SK-N-SH treated with all-trans-retinoic acid at 6 μM for 48 hours (cell line): ENCODE data around the gene VAV1.
"Not testable (repeated sequence)": the region's sequence is repeated elsewhere in the genome, so short reads cannot be mapped to it uniquely, and the experiment has no call there.

Source experiments
- ATAC-seq: fragments of 200-7000 bp; cut with Tn5 transposase; 3 replicates; pipeline ENCODE4 v1.9.1; 2020; ENCODE audit warnings: mild to moderate bottlenecking, moderate library complexity
- ARNTL ChIP-seq: fragments of 450-650 bp; formaldehyde crosslinking; IDR thresholded peaks from 2 replicates; pipeline ENCODE4 v1.5.0; 2020; ENCODE audit warnings: low read depth, mild to moderate bottlenecking, moderate library complexity, borderline replicate concordance
- BACH2 ChIP-seq: fragments of 250-450 bp; sonication (Bioruptor Pico); IDR thresholded peaks from 2 replicates; pipeline ENCODE4 v1.9.0; 2021; ENCODE audit warnings: mild to moderate bottlenecking, borderline replicate concordance
- CREB5 ChIP-seq: fragments of 250-450 bp; sonication (Bioruptor Pico); IDR thresholded peaks from 2 replicates; pipeline ENCODE4 v1.5.1; 2020; ENCODE audit warnings: low read depth, mild to moderate bottlenecking, moderate library complexity
- CSDC2 ChIP-seq: fragments of 250-450 bp; sonication (Bioruptor Pico); IDR thresholded peaks from 2 replicates; pipeline ENCODE4 v1.5.0; 2020; ENCODE audit warnings: mild to moderate bottlenecking, moderate library complexity
- GLIS3 ChIP-seq: fragments of 250-450 bp; sonication (Bioruptor Pico); IDR thresholded peaks from 2 replicates; pipeline ENCODE4 v1.5.0; 2020; ENCODE audit warnings: mild to moderate bottlenecking, moderate library complexity
- ISL1 ChIP-seq: fragments of 250-450 bp; sonication (Bioruptor Pico); IDR thresholded peaks from 2 replicates; pipeline ENCODE4 v2.1.2; 2022; ENCODE audit warnings: mild to moderate bottlenecking, moderate library complexity
- OSR1 ChIP-seq: fragments of 250-450 bp; sonication (Bioruptor Pico); IDR thresholded peaks from 2 replicates; pipeline ENCODE4 v1.8.0; 2022; ENCODE audit warnings: moderate library complexity, mild to moderate bottlenecking, inconsistent platforms
- PATZ1 ChIP-seq: fragments of 250-450 bp; sonication (Bioruptor Pico); IDR thresholded peaks from 2 replicates; pipeline ENCODE4 v1.8.0; 2020; ENCODE audit warnings: mild to moderate bottlenecking, moderate library complexity, borderline replicate concordance
- POU6F1 ChIP-seq: fragments of 250-450 bp; sonication (Bioruptor Pico); IDR thresholded peaks from 2 replicates; pipeline ENCODE4 v1.8.0; 2021; ENCODE audit warnings: low read depth, mild to moderate bottlenecking, moderate library complexity, borderline replicate concordance
- PPARA ChIP-seq: fragments of 250-450 bp; sonication (Bioruptor Pico); IDR thresholded peaks from 2 replicates; pipeline ENCODE4 v1.5.0; 2020; ENCODE audit warnings: mild to moderate bottlenecking, borderline replicate concordance
- SNAI2 ChIP-seq: fragments of 250-450 bp; sonication (Bioruptor Pico); IDR thresholded peaks from 2 replicates; pipeline ENCODE4 v1.5.0; 2020; ENCODE audit warnings: mild to moderate bottlenecking, moderate library complexity
- TOX ChIP-seq: fragments of 250-450 bp; sonication (Bioruptor Pico); IDR thresholded peaks from 2 replicates; pipeline ENCODE4 v1.8.0; 2021; ENCODE audit warnings: mild to moderate bottlenecking, moderate library complexity, borderline replicate concordance
- TSHZ2 ChIP-seq: fragments of 250-450 bp; sonication (Bioruptor Pico); IDR thresholded peaks from 2 replicates; pipeline ENCODE4 v1.5.0; 2020; ENCODE audit warnings: mild to moderate bottlenecking, moderate library complexity
- ZFP3 ChIP-seq: fragments of 250-450 bp; sonication (Bioruptor Pico); IDR thresholded peaks from 2 replicates; pipeline ENCODE4 v1.5.0; 2020; ENCODE audit warnings: mild to moderate bottlenecking, moderate library complexity
- ZFP30 ChIP-seq: fragments of 450-650 bp; formaldehyde crosslinking; IDR thresholded peaks from 2 replicates; pipeline ENCODE4 v1.5.0; 2022; ENCODE audit warnings: mild to moderate bottlenecking, moderate library complexity
- ZNF565 ChIP-seq: fragments of 450-650 bp; formaldehyde crosslinking; conservative IDR thresholded peaks from 2 replicates; pipeline ENCODE4 v1.5.0; 2020; ENCODE audit warnings: low read depth, mild to moderate bottlenecking, moderate library complexity
- ZNF70 ChIP-seq: fragments of 450-650 bp; formaldehyde crosslinking; IDR thresholded peaks from 2 replicates; pipeline ENCODE4 v1.5.0; 2020; ENCODE audit warnings: mild to moderate bottlenecking, moderate library complexity

Gene VAV1

GRCh38 chr19:6774821-6775707 lies 2.6 kb downstream of the VAV1 start:
- ATAC-seq, result no peak

GRCh38 chr19:6776045-6776444 lies 3.5 kb downstream of the VAV1 start:
- ATAC-seq, result not testable (repeated sequence)

More at GRCh38 chr19:6774821-6775707, 2.6 kb downstream of the VAV1 start:
- TF ChIP-seq ZNF70 (no peak), ARNTL (CRISPR knock-in tag) (no peak), TOX (CRISPR knock-in tag) (no peak), ZFP3 (CRISPR knock-in tag) (peak; percentile 94), ZNF565 (CRISPR knock-in tag) (no peak)

- ATAC-seq, result no peak
- no peak for TF ChIP-seq PATZ1 (CRISPR knock-in tag)
- no peak for TF ChIP-seq TOX (CRISPR knock-in tag)
- no peak for TF ChIP-seq TSHZ2 (CRISPR knock-in tag)
- TF ChIP-seq ISL1 (CRISPR knock-in tag), result no peak
- TF ChIP-seq POU6F1 (CRISPR knock-in tag), result no peak
- no peak for TF ChIP-seq GLIS3 (CRISPR knock-in tag)
- no peak for TF ChIP-seq OSR1 (CRISPR knock-in tag)
- no peak for TF ChIP-seq ZNF70
- no peak for TF ChIP-seq ZNF565 (CRISPR knock-in tag)
- TF ChIP-seq CSDC2 (CRISPR knock-in tag), result no peak
- no peak for TF ChIP-seq CREB5 (CRISPR knock-in tag)
- no peak for TF ChIP-seq SNAI2 (CRISPR knock-in tag)
- TF ChIP-seq ZFP30 (CRISPR knock-in tag), result no peak
- TF ChIP-seq PPARA (CRISPR knock-in tag), result no peak
Measured at GRCh38 chr19:6776999-6777398, 4.5 kb downstream of the VAV1 start.

- ATAC-seq, result no peak
Measured at GRCh38 chr19:6777434-6777833, 4.9 kb downstream of the VAV1 start.

More at GRCh38 chr19:6777434-6777833, 4.9 kb downstream of the VAV1 start:
- TF ChIP-seq TSHZ2 (CRISPR knock-in tag), result no peak
- no peak for TF ChIP-seq ARNTL (CRISPR knock-in tag)
- no peak for TF ChIP-seq PPARA (CRISPR knock-in tag)
- no peak for TF ChIP-seq BACH2 (CRISPR knock-in tag)
- no peak for TF ChIP-seq CSDC2 (CRISPR knock-in tag)
